ENCODE measurements around the gene SLC39A10.

The SLC39A10 gene

DNA sequence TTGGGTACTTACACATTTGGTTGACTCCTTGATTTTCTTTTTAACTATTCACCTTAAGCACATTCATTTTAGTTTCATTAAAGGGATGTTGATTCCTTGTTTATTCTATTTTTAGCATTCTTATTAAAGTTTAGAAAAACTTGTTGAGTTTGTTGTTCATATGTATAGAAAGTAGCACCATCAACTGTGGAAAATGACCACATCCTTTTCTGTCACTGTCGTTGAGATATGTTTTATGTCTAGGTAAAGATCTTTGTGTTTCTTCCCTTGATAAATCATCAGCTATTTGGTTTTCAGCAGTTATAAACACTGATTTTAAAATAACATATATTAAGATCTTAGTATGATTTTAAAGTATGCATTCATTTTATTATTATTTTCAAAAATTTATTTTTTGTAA is 25.1 kb downstream of the SLC39A10 start:
- Histone ChIP-seq H3K27me3 (replicated peaks; ENCODE audit: insufficient read depth, low read length) (no peaks in the 10 kb centered on the region), H3K9me3 (replicated peaks; ENCODE audit: insufficient read depth, low read length) (no peaks in the 10 kb centered on the region), H3K27ac (ENCODE audit: low read length) (no peak overlapping the region), H3K79me2 (ENCODE audit: low read length) (no peaks in the 10 kb centered on the region), H3K4me1 (ENCODE audit: low read length) (no peaks in the 10 kb centered on the region), H4K20me1 (ENCODE audit: insufficient read depth, low read length) (no peaks in the 10 kb centered on the region), H3K4me3 (ENCODE audit: low read length) (no peak overlapping the region), H3K4me2 (ENCODE audit: low read depth, low read length) (no peak overlapping the region), H2AFZ (ENCODE audit: low read length) (no peak overlapping the region), H3K9me2 (replicated peaks; ENCODE audit: insufficient read depth, low read length) (no peaks in the 10 kb centered on the region), H3F3A (ENCODE audit: insufficient read depth, low read length) (no peaks in the 10 kb centered on the region), H3K9ac (ENCODE audit: low read length) (no peak overlapping the region), H3K36me3 (replicated peaks; ENCODE audit: insufficient read depth, low read length) (no peaks in the 10 kb centered on the region)
- TF ChIP-seq EZH2 (optimal IDR thresholded peaks at IDR 0.05; ENCODE audit: low read depth, low read length) (no peak), EZH2phosphoT487 (IDR thresholded peaks at IDR 0.05; ENCODE audit: low read length) (no peak)
- TF ChIP-seq, protein P1, sequence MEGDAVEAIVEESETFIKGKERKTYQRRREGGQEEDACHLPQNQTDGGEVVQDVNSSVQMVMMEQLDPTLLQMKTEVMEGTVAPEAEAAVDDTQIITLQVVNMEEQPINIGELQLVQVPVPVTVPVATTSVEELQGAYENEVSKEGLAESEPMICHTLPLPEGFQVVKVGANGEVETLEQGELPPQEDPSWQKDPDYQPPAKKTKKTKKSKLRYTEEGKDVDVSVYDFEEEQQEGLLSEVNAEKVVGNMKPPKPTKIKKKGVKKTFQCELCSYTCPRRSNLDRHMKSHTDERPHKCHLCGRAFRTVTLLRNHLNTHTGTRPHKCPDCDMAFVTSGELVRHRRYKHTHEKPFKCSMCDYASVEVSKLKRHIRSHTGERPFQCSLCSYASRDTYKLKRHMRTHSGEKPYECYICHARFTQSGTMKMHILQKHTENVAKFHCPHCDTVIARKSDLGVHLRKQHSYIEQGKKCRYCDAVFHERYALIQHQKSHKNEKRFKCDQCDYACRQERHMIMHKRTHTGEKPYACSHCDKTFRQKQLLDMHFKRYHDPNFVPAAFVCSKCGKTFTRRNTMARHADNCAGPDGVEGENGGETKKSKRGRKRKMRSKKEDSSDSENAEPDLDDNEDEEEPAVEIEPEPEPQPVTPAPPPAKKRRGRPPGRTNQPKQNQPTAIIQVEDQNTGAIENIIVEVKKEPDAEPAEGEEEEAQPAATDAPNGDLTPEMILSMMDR (IDR thresholded peaks at IDR 0.05; ENCODE audit: low read length): no peak
- no peak for DNase-seq

DNA sequence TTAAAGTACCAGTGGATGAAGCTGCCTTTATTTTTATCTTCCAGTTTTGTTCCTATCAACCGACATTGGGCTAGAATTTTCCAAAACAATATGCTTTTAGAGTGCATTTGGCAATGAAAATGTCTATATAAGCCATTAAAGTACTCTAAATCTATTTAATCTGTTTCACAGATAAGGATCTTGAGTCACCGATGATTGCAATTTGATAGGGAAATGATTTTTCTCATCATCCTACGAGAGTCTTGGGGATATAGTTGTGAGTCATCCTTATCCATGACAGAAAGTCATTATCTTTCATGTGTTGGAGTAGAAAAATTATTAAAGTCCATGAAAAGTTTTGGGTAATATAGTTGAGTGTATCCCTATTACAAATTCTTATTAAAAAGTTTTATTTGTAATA is 26.1 kb downstream of the SLC39A10 start:
- no peak for DNase-seq
- no peaks in the 10 kb centered on the region for H3F3A ChIP-seq (ENCODE audit: insufficient read depth, low read length)
- H3K4me3 ChIP-seq (ENCODE audit: low read length): no peak overlapping the region
- H2AFZ ChIP-seq (ENCODE audit: low read length): no peak overlapping the region
- no peaks in the 10 kb centered on the region for H3K9me2 ChIP-seq (replicated peaks; ENCODE audit: insufficient read depth, low read length)
- no peaks in the 10 kb centered on the region for H3K9me3 ChIP-seq (replicated peaks; ENCODE audit: insufficient read depth, low read length)
- no peaks in the 10 kb centered on the region for H4K20me1 ChIP-seq (ENCODE audit: insufficient read depth, low read length)
- H3K9ac ChIP-seq (ENCODE audit: low read length): no peak overlapping the region
- H3K4me1 ChIP-seq (ENCODE audit: low read length): no peaks in the 10 kb centered on the region
- H3K36me3 ChIP-seq (replicated peaks; ENCODE audit: insufficient read depth, low read length): no peaks in the 10 kb centered on the region
- no peak overlapping the region for H3K27ac ChIP-seq (ENCODE audit: low read length)
- TF ChIP-seq, protein P1 (IDR thresholded peaks at IDR 0.05; ENCODE audit: low read length): no peak
- TF ChIP-seq EZH2 (optimal IDR thresholded peaks at IDR 0.05; ENCODE audit: low read depth, low read length) (no peak), EZH2phosphoT487 (IDR thresholded peaks at IDR 0.05; ENCODE audit: low read length) (no peak)
- H3K27me3 ChIP-seq (replicated peaks; ENCODE audit: insufficient read depth, low read length): no peaks in the 10 kb centered on the region
- no peaks in the 10 kb centered on the region for H3K79me2 ChIP-seq (ENCODE audit: low read length)
- no peak overlapping the region for H3K4me2 ChIP-seq (ENCODE audit: low read depth, low read length)

DNA sequence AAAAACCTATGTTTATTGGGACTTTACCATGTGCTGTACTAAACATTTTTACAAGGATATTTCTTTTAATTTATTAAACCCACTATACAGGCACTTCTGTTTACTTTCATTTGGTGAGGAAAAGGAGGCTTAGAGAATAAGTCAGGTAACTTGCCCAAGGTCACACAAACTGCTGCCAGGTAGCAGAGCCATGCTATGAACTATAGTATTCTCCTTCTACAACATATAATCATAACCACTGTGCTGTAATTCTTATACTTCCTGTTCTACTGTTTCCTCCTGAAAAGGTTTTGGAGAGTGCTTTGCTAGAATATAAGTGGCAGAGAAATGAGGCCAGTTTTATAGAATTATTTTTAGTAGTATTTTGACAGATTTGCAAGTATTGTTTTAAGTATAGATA is 29.5 kb downstream of the SLC39A10 start:
- no peaks in the 10 kb centered on the region for H3F3A ChIP-seq (ENCODE audit: insufficient read depth, low read length)
- H3K27me3 ChIP-seq (replicated peaks; ENCODE audit: insufficient read depth, low read length): no peaks in the 10 kb centered on the region
- no peaks in the 10 kb centered on the region for H4K20me1 ChIP-seq (ENCODE audit: insufficient read depth, low read length)
- H2AFZ ChIP-seq (ENCODE audit: low read length): no peak overlapping the region
- TF ChIP-seq, protein P1 (IDR thresholded peaks at IDR 0.05; ENCODE audit: low read length): no peak
- TF ChIP-seq EZH2phosphoT487 (IDR thresholded peaks at IDR 0.05; ENCODE audit: low read length) (no peak), EZH2 (optimal IDR thresholded peaks at IDR 0.05; ENCODE audit: low read depth, low read length) (no peak)
- DNase-seq: no peak
- no peaks in the 10 kb centered on the region for H3K79me2 ChIP-seq (ENCODE audit: low read length)
- no peak overlapping the region for H3K9ac ChIP-seq (ENCODE audit: low read length)
- no peak overlapping the region for H3K4me2 ChIP-seq (ENCODE audit: low read depth, low read length)
- H3K9me2 ChIP-seq (replicated peaks; ENCODE audit: insufficient read depth, low read length): no peaks in the 10 kb centered on the region
- no peaks in the 10 kb centered on the region for H3K4me1 ChIP-seq (ENCODE audit: low read length)
- H3K9me3 ChIP-seq (replicated peaks; ENCODE audit: insufficient read depth, low read length): no peaks in the 10 kb centered on the region
- H3K27ac ChIP-seq (ENCODE audit: low read length): no peak overlapping the region
- no peaks in the 10 kb centered on the region for H3K36me3 ChIP-seq (replicated peaks; ENCODE audit: insufficient read depth, low read length)
- no peak overlapping the region for H3K4me3 ChIP-seq (ENCODE audit: low read length)

Measured in MM.1S (cell line).